AG04450 (cell line): ENCODE data around the gene CHURC1. TPM values are rescaled to one million over a fixed set of nuclear protein-coding genes. Genes with fewer than 3 reads are reported as not detected.

Experiments used
- CTCF ChIA-PET: fragments of 300-600, 350-600 bp; formaldehyde crosslinking; extraction: SDS; loops from one replicate; lab custom pipeline; 2022; ENCODE audit warnings: antibody characterized with exemption, inconsistent platforms; lab: Charles Lee
- POLR2A ChIA-PET: fragments of 350-600 bp; formaldehyde crosslinking; extraction: SDS; loops from one replicate; lab custom pipeline; 2021; ENCODE audit warnings: antibody characterized with exemption, inconsistent platforms; lab: Yijun Ruan, JAX
- DNase-seq: peaks from one replicate; pipeline ENCODE4 v3.0.0-alpha.2; 2011; ENCODE audit warnings: low read depth, low spot score
- H3K27ac ChIP-seq: one replicate; pipeline ENCODE4 v1.5.1; 2012; ENCODE audit warnings: low read depth, low read length, control low read depth
- H3K27me3 ChIP-seq: one replicate; pipeline ENCODE4 v1.6.0; 2012; ENCODE audit warnings: low read length; ENCODE audit not compliant: control insufficient read depth, insufficient read depth
- H3K4me3 ChIP-seq: 2 replicates; pipeline ENCODE4 v1.5.1; 2011; ENCODE audit warnings: mild to moderate bottlenecking, low read depth, low read length, control low read depth
- H3K9me3 ChIP-seq: 2 replicates; pipeline ENCODE4 v1.5.1; 2012; ENCODE audit warnings: low read length; ENCODE audit not compliant: control insufficient read depth, insufficient read depth
- polyA plus RNA-seq: library from polyadenylated mRNA; depleted of rRNA; stranded (reverse); fragments of >200 nt; gene quantifications from 2 replicates; pipeline ENCODE4 v1.2.3, GENCODE V29; 2011
- TF ChIP-seq, protein P1 (sequence below): IDR thresholded peaks from 2 replicates; pipeline ENCODE4 v1.5.1; 2011; ENCODE audit warnings: low read depth, low read length, control low read depth, inconsistent platforms

The CHURC1 gene
- polyA plus RNA-seq, 1 experiment = 113 TPM

- Histone ChIP-seq H3K27ac (no peak overlapping the region), H3K27me3 (no peaks in the 10 kb centered on the region), H3K4me3 (no peak overlapping the region), H3K9me3 (no peaks in the 10 kb centered on the region)
- ChIA-PET CTCF (no interaction called here), POLR2A (no interaction called here)
- TF ChIP-seq, protein P1, sequence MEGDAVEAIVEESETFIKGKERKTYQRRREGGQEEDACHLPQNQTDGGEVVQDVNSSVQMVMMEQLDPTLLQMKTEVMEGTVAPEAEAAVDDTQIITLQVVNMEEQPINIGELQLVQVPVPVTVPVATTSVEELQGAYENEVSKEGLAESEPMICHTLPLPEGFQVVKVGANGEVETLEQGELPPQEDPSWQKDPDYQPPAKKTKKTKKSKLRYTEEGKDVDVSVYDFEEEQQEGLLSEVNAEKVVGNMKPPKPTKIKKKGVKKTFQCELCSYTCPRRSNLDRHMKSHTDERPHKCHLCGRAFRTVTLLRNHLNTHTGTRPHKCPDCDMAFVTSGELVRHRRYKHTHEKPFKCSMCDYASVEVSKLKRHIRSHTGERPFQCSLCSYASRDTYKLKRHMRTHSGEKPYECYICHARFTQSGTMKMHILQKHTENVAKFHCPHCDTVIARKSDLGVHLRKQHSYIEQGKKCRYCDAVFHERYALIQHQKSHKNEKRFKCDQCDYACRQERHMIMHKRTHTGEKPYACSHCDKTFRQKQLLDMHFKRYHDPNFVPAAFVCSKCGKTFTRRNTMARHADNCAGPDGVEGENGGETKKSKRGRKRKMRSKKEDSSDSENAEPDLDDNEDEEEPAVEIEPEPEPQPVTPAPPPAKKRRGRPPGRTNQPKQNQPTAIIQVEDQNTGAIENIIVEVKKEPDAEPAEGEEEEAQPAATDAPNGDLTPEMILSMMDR = no peak
- DNase-seq = no peak
Observed at GRCh38 chr14:64930085-64930843, 16.0 kb downstream of the CHURC1 start.

GRCh38 chr14:64931123-64931522 lies 16.9 kb downstream of the CHURC1 start:
- Histone ChIP-seq H3K9me3 (no peaks in the 10 kb centered on the region), H3K4me3 (no peak overlapping the region), H3K27ac (no peak overlapping the region), H3K27me3 (no peaks in the 10 kb centered on the region)
- ChIA-PET POLR2A (no interaction called here), CTCF (interaction anchor here (0.9 kb wide), 1 partner anchor 108 kb away, joined by 6 read pairs; no protein-coding TSS in a partner anchor)
- TF ChIP-seq, protein P1 = no peak
- DNase-seq = no peak

- DNase-seq = no peak
- TF ChIP-seq, protein P1 = no peak
- ChIA-PET POLR2A (no interaction called here), CTCF (interaction anchor here (0.9 to 1.3 kb wide), 2 partner anchors 88 to 109 kb away, joined by 5 to 6 read pairs; no protein-coding TSS in a partner anchor)
- no peak overlapping the region for H3K27ac ChIP-seq
- H3K9me3 ChIP-seq = no peaks in the 10 kb centered on the region
- no peak overlapping the region for H3K4me3 ChIP-seq
- H3K27me3 ChIP-seq = no peaks in the 10 kb centered on the region
Observed at GRCh38 chr14:64932231-64932630, 18.0 kb downstream of the CHURC1 start.

DNA sequence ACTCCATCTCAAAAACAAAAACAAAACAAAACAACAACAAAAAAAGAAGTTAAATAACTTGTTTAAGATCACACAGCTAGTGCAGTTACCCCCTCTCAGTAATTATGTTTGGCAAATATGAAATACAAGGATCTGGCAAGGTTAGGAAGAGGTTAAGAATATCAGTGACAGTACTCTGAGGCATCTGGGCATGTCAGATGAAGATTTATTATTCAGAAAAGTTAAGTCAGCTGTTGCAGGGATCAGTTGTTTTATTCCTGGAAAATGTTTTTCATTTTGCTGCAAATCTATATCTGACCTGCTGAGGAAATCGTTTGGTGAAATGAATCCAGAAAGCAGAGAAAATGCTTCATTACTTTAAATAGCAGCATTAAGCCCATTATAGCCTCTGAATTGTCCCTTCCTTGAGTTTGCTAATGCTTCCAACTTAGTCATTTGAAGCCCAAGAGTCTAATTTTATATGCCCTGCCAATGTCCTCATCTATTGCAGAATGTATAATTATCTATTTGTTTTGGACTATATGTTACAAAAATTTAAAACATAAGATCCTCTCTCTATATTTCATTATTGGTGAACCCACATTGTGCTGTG lies 20.2 kb downstream of the CHURC1 start:
- no peak for DNase-seq
- no peak overlapping the region for H3K4me3 ChIP-seq
- ChIA-PET CTCF (no interaction called here), POLR2A (no interaction called here)
- no peaks in the 10 kb centered on the region for H3K9me3 ChIP-seq
- H3K27me3 ChIP-seq = no peaks in the 10 kb centered on the region
- no peak overlapping the region for H3K27ac ChIP-seq
- TF ChIP-seq, protein P1 = no peak

GRCh38 chr14:64935508-64935907 lies 21.3 kb downstream of the CHURC1 start:
- no peaks in the 10 kb centered on the region for H3K9me3 ChIP-seq
- TF ChIP-seq, protein P1 = no peak
- CTCF ChIA-PET = interaction anchor here (0.5 kb wide), 1 partner anchor 583 kb away, joined by 6 read pairs; no protein-coding TSS in a partner anchor
- H3K4me3 ChIP-seq = no peak overlapping the region
- no peaks in the 10 kb centered on the region for H3K27me3 ChIP-seq
- POLR2A ChIA-PET = interaction anchor here (0.7 kb wide), 1 partner anchor 12 kb away, joined by 4 read pairs; no protein-coding TSS in a partner anchor
- H3K27ac ChIP-seq = no peak overlapping the region
- no peak for DNase-seq
